ENCODE data around the gene SLC25A48.

Gene SLC25A48, protein sequence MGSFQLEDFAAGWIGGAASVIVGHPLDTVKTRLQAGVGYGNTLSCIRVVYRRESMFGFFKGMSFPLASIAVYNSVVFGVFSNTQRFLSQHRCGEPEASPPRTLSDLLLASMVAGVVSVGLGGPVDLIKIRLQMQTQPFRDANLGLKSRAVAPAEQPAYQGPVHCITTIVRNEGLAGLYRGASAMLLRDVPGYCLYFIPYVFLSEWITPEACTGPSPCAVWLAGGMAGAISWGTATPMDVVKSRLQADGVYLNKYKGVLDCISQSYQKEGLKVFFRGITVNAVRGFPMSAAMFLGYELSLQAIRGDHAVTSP

DNA sequence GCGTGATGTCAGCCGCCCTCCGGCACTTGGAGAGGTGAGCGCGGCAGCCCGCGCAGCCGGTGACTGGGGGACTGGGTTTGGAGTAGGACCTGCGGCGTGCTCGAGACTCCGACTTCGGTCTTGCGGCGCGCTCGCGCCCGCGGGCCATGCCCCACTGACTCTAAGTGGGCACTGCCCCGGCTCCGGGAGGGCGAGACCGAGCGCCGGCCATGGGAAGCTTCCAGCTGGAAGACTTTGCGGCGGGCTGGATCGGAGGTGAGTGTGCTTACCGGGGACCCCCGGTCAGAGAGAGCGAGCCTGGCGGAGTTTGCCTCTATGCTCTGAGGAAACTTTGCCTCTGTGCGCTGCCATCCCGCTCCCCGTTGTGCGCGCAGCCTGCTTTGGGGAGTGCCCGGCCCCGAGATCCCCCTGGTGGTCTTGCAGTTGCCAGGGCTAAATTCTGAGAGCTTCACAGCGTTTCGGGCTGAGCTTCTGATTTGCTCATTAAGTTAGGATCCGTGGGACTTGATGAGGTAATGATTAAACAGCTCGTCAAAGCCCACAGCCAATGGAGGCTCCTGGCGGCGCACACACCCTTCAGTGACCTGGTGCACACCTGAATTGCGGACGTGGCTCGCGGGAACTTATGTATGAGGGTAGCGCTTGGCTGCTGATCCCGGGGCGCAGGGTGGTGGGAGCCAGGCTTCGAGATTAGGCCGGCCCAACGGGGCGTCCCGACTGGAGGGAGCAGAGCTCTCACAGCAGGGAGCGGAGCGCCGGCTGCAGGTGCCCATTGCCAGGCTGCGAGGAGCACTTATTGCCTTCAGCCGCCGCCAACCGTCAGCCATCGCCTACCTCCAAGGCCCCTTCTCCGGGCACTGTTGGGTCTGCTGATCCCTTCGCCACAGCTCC lies at the start of gene SLC25A48:
TSS of gene SLC25A48 (plus strand) at position 25 of the 891 bp plus-strand sequence. CDS start at position 210, 185 bp downstream.
- DNase-seq, result peak; percentile 11

DNA sequence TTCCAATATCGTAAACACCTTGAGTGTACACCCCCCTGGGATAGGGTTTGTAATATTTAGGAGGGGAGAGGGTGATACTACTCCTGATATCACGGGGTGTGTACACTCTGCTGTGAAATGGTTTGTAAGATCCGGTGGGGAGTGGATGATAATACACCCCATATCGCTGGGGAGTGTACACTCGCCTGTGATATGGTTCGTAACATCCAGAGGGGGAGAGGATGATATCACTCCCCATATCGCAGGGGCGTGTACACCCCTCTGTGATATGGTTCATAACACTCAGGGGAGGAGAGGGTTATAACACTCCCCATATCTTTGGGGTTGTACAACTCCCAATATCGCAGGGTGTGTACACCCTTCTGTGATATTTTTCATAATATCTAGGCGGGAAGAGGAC lies 33.8 kb upstream of the SLC25A48 start:
- DNase-seq, result no peak

DNA sequence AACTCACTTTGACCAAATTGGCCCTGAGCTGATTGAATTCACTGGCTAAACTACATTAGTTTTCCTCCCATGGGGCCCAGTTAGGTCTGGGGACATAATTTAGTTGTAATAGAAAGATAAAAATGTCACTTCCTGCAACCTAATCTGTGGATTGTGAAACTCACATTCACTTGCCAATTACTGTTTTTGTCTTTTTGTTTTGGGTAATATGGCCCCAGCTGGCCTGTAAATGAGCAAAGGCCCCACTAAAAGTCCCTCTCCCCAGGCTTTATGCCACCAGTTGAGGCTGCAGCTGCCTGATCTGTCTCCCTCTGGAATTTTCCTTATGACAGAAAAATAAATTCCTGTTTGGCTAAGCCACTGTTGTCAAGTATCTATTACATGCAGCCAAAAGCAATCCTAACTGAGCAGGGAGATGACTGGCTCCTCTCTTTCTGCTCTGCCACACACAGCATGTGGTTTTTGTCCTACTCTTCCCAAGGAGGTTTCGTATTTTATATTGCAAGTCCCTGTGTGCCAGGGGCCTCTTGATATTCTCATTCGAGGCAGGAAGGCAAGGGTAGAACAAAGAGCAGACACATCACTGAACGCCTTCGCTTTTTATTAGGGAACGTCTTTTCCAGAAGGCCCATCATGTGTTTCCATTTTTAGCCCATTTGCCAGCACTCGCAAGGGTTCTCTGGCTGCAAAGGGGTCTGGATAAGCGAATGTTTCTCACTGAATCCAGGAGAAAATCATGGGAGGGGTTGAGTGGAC lies 24.1 kb upstream of the SLC25A48 start:
- DNase-seq, result no peak

DNA sequence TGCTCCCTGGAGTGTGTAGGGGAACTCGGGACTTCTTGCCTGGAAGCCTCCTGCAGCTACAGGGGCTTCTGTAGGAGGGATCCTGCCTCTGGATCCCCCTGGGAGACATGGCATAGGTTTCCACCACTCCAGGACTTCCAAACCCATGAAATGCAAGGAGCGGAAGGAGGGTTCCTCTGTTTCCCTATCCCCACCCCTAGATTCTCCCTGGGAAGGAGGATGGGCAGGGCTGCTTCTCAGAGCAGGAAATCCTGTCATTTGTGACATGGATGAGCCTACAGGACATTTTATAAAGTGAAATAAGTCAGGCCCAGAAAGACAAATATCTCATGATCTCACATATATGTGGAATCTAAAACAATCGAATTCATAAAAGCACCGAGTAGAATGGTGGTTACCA lies 23.5 kb upstream of the SLC25A48 start:
- no peak for DNase-seq

DNA sequence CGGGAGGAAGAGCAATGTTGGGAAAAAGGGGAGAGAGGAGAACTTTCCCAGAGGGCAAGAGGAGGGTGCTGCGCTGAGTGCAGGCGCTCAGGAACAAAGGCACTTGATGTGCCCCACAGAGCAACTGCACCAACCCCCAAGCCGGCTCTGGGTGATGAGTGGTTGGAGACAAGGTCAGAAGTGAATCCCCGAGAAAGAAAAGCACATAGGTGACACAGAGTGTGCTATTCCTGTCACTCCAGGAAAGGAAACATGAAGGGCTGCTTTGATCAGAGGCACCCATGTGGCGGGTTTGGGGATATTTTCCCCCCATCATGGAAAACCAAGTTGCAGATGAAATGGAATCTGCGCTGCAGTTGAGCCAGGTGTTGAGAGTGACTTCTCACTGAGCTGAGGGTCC lies 20.7 kb upstream of the SLC25A48 start:
- no peak for DNase-seq

DNA sequence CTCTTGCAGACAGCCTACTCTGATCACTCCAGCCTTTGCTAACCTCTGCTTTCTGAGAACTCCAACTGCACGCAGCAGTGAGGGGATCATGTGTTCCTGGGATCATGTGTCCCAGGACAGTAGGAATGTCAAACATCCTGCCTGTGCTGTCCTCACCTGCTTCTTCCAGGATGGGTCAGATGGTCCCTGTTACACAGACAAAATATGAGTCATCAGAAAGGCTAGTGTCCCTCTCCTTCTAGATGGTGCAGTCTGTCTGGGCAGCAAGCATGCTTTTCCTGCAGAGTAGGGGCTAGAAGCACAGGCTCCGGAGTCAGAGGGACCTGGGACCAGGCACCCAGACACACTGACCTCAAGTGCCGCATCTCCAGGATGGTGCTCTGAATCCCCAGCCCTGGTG lies 20.1 kb upstream of the SLC25A48 start:
- DNase-seq, result no peak

DNA sequence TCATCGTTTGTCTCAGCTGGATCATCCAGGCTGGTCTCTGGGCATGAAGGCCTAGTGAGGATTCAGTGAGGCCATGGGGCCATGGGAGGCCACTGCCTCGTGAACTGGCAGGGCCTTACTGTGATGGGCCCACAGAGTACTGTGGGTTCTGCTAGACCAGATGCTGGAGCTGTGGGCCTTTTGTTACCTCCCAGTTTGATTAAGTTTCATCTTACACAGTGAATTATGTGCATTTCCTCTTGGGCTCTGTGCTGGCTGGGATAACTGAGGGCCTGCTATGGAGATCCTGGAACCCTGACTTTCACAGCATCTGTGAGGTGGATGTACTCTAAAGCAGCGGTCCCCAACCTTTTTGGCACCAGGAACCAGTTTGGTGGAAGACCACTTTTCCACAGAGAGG lies 19.7 kb upstream of the SLC25A48 start:
- DNase-seq, result no peak

DNA sequence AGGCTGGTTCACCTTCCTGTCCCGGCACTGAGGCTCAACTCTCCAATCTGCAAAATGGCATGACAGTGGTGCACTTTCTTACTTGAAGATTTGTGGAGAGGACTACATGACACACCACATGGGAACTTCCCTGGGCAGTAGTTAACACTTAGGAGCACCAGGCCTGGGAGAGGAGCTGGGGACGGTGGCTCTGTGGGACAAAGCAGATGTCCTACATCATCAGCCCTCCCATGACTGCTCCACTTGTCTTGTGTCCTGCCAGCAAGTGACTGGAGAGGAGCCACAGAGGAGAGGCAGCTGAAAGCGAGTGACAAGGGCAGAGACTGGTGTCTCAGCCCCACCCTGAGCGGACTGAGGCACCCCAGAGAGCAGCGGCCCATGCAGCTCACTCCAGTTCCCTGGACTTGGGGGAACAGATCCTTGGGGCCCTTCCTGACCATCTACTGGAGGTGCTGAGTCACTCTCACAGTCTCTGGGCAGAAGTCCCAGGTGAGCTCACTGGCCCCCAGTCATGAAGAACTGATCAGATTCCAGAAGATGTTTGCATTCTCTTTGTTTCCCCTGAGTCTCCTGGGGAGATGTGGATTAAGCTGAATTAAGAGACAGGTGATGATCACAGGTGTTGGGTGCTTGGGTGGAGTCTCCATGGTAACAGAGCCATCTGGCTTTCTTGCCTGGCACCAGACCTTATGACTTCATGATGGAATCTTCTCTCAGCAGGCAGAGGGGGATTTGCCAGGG lies 13.2 kb upstream of the SLC25A48 start:
- peak; percentile 63 for DNase-seq

DNA sequence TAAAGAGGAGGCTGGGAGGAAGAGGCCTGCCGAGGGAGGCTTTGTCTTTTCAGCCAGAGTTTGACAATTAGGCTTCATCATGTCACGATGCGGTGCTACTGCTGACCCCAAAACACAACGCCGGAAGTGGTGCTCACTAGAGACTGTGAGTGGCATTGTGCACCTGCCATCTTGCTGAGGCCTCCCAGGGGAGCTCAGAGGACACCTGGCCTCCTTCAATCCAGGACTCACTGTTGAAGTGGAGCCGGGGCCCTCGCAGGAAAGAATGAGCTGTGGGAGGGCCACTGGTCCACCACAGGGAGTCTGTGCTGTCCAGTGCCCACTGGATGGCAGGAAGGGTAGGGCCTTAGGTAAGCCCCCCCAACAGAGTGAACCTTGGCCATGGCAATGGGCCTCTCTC lies 12.7 kb upstream of the SLC25A48 start:
- no peak for DNase-seq

DNA sequence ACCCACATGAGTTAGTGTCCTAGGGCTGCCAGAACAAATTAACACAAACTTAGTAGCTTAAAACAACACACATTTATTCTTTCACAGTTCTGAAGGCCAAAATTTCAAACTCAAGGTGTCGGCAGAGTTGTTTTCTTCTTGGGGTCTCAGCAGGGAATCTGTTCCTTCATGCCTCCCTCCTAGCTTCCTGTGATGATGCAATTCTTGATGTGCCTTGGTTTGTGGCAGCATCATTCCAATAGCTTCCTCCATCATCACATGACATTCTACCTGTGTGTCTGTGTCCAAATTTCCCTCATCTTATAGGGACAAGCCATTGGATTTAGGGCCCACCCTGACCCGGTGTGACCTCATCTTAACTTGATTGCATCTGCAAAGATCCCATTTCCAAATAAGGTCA lies 12.2 kb upstream of the SLC25A48 start:
- DNase-seq, result no peak

DNA sequence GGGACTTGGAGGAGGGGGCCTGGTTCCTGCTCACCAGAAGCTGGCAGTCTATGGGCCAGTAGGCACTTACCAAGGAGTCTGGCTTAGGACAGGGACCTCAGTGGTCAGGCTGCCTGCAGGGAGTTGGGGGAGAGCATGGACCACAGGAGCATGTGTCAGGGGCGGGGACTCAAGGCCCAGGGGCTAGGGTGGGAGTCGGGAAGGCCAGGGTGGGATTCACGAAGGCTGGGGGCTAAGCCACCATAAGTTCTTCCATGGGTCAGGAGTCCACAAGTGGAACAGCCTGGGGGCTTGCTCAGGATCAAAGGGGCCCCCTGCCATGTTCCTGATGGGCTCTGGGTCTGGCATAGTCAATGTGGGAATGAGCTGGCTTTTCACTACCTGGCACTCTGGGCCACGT lies 11.5 kb upstream of the SLC25A48 start:
- no peak for DNase-seq

DNA sequence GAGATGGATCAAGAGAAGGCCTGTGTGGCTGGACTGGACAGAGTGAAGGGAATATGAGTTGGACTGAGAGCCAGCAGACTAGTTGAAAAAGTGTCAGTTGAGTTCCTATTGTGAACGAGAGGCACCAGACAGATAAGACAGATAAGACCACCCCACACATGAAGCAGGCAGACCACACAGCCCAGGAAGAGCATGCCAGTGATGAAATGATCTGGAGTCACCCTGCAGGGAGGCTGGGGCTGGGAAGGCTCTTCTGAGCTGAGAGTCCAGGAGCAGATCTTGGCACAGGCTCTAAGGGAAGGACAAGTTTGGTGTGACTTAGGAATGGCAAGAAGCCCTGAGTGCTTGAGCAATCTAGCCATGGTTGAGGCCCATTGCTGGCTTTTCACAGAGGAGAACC lies 10.6 kb upstream of the SLC25A48 start:
- DNase-seq, result no peak

DNA sequence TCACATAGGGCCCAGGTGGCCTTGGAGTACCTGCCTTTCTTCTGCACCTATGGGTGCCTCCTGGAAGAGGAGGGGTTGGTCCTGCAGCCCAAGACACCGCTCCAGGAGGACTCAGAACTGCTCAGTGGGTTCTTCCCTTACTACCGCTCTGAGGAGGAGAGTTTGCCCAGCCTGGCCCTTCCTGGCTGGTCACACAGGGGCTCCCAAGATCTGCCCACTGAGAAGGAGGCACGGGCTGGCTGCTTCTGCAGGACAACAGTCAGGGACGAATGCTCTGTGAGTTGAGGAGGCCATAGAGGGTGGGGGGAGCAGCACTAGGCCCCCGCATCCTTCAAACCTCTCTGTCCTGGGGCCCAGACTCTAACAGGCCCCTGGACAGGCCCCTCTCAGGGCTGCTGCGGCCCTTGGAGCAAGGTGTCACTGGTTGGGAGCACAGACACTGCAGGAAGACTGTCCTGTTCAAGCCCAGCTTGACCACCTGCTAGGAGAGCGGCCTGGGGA lies 9.9 kb upstream of the SLC25A48 start:
- DNase-seq, result no peak

DNA sequence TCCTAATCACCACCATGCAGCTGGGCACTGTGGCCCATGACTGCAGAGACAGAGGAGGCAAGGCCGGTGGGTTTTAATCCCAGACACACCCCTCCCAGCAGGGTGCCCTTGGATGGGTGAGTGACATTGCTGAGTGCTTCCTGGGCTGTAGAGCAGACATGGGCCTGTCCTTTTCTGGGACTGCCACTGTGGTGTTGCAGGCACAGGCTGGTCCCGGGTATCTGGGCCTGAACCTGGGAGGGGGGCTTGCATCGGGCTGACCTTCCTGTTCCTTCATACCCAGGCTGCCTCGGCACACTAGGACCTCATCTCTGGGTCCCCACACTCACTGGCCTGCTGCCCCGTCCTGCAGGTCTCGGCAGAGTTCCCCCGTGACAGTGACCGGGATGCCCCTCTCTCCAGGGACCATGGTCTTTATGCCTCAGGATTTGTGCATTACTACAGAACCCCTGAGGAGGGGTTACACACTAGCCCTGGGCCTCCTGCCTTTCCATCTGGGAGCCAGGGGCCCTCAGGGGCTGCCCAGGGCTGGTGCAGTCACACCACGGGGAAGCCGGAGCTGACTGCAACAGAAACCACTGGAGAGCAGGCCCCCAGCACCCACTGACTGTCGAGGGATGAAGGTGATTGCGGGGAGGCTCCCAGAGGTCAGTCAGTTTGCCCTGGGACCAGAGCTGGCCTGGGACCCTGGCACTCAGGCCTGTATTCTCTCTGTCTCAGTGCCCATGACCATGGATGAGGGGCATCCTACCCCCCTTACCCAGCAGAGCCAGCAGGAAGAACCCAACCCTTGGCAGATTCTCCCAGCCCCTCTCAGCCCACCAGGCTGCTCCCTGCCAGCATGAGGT lies 8.9 kb upstream of the SLC25A48 start:
- DNase-seq, result no peak

DNA sequence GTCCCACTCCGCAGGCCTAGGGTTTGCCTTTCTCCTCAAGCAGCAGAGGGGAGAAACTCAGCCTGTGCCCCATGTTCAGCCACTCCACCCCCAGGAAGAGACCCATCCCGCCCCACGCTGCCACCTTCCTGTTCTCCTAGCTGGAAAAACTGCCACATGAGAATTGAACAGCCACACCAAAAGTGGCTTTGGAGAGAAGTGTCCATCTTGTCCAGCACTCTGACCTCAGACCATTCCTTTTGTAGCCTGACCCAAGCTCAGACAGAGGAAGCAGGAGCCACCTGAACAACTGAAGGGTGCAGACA lies 8.3 kb upstream of the SLC25A48 start:
- no peak for DNase-seq

DNA sequence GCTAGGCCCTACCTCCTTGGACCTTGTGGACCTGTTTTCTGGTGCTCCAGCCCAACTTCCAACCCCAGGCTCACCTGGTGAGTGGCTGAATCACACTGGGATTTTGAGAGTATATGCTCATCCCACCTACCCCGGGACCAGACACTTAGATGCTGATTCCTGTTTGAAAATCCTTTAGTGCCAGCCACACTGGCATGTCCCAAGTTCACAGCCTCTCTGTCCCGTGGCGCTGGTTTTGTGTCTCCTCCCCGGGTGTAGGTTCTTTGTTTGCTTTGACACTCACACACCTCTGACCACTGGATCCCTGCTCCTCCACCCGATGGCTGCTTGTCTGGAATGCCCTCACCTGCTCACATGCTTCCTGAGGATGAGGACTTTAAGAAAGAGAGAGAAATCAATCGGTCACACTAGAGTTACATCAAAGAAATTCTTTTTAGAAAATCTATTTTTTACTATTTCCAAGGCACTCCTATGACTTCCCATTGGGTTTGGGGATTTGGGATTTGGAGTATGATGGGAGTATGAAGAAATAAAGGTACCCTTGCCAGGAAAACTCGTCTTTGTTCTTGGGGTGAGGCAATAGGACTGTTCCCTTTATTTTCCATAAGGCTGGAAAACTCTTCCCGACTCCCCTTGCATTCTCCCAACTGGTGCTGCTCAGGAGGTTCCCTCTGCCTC lies 7.3 kb upstream of the SLC25A48 start:
- DNase-seq, result no peak

DNA sequence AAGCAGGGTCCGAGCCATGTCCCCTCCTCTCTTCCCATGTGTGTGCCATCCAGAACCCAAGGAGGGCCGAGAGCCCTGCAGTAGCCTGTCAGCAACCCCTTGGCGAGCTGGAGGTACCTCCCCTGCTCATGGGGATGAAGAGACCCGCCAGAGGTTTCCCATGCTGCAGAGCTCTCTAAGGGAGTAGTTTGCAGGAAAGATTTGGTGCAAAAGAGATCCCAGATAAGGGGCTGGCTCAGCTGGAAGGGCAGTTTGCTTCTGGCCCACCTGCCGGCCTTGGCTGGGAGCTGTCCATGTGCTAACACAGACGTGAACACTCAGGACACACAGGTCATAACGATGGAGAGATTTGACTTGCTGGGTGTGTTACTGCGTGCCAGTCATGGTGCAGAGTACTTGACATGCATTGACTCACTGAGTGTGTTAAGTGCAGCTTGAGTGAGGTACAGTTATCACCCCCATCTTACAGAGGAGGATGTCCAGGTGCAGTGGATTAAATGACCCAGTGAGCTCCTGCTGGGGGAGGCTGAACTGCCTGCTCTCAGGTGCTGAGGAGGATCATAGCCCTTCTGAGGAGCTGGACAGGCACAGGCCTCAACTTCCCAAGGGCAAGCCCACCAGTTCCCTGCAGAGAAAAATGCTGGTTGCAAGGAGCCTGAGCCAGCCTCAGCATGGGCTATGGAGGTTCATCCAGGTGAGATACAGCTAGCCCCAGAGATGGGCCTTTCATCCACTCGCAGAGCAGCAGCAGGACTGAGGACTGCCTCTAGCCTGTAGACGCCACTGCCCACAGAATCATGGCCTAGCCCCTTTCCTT lies 6.3 kb upstream of the SLC25A48 start:
- no peak for DNase-seq

DNA sequence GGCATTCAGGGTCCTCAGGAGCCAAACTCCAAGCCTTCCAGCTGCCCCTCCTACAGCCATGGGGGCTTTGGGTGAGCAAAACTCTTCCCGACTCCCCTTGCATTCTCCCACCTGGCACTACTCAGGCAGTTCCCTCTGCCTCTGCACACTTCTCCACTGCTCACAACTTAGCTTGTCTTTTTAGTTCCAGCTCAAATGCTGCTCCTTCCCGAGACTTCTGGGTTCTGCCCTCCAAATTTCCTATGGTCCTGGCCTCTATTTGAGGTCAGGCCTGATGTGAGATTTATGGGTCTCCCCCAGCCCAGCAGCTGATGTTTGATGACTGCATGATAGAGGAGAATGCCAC lies 5.7 kb upstream of the SLC25A48 start:
- no peak for DNase-seq

DNA sequence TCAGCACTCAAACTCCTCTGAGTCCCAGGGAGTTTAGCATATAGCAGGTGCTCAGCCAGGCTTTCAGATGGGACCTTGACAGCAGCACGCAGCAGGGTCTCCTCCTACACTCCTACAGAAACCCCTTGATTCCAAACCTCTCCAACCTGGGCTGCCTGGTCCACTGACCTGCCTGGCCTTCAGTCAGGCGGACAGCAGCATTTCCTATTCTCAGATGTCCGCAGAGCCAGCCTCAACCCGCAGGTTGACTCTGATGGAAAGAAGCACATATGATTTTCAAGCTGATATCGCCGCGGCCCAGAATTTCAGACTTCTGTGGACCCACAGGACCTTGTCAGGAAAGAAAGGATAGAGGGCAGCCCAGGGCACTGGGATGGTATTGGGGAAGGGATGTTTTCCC lies 5.3 kb upstream of the SLC25A48 start:
- DNase-seq, result no peak

DNA sequence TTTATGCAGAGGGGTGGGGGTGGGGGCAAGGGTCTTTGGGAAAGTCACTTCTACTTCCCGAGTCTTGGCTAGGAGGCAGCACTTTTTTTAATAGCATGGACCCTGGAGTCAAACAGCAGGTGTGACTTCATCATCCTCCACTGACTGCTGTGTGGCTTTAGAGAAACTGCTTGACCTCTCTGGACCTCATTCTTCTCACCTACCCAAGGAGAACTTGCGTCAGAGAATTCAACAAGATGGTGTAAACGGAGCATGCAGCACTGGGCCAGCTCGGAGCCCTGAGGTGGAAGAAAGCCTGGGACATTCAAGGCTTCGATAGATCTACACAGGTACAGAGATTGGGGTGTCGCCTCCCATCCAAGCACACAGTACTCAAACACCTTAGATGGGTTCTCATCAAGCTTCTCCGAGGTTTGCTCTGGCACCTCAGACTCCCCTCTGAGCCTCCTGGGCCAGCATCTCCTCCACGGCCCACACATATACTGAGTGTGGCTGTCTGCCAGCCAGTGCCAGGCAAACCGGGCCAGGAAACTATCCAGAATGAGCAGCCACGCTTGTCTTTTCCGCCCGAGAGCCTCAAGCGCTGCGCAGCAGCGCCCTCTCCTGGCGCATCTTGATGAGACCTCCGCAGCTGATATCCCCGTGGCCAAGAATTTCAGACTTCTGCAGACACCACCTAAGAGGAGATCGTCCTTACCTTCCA lies 4.6 kb upstream of the SLC25A48 start:
- DNase-seq, result peak; percentile 55

Measured in NCI-H2029 treated with DMSO at 0.1 percent for 48 hours (cell line).